Ovary (tissue), 9 donors: ENCODE results near the gene C6orf132. TPM values are rescaled to one million over a fixed set of nuclear protein-coding genes. Genes with fewer than 3 reads are reported as not detected.

Source experiments
- DNase-seq, 5 donors: peaks; one replicate each; pipeline ENCODE4 v3.0.0-alpha.2; 2019 to 2020
- H3K27ac ChIP-seq, 2 donors: fragments of 200-600 bp; one replicate each; pipeline versions ENCODE4 v1.5.1 to v1.8.0; 2019 to 2022
- H3K27me3 ChIP-seq: fragments of 200-600 bp; one replicate; pipeline ENCODE4 v1.8.0; 2022
- H3K36me3 ChIP-seq: fragments of 200-600 bp; sonication (generic); one replicate; pipeline ENCODE4 v1.5.1; 2019
- H3K4me1 ChIP-seq: one replicate; pipeline ENCODE4 v1.8.1; 2013; ENCODE audit warnings: mild to moderate bottlenecking, moderate library complexity; ENCODE audit not compliant: insufficient read depth
- H3K4me3 ChIP-seq: fragments of 200-600 bp; sonication (generic); one replicate; pipeline ENCODE4 v1.5.1; 2017
- H3K9me3 ChIP-seq, 2 donors: fragments of 200-600 bp in 1 of 2; sonication (generic) in 1 of 2; one replicate each; pipeline versions ENCODE4 v1.5.1 to v1.8.1; 2013 to 2019; ENCODE audit warnings: mild to moderate bottlenecking in 1 of 2, moderate library complexity in 1 of 2
- CTCF ChIP-seq, 3 donors: fragments of 450-650 bp in 2 of 3; fragments of 200-600 bp in 1 of 3; IDR thresholded peaks; one replicate each; pipeline versions ENCODE4 v1.5.1 to v1.8.0; 2016 to 2022; ENCODE audit warnings: antibody characterized with exemption in 3 of 3, mild to moderate bottlenecking in 1 of 3
- EP300 ChIP-seq: sonication (generic); formaldehyde crosslinking; IDR thresholded peaks from one replicate; pipeline ENCODE4 v1.6.1; 2017; ENCODE audit warnings: antibody characterized with exemption
- POLR2A ChIP-seq: fragments of 450-650 bp; IDR thresholded peaks from one replicate; pipeline ENCODE4 v1.6.1; 2017; ENCODE audit warnings: antibody characterized with exemption, mild to moderate bottlenecking, moderate library complexity
- WGBS, 3 donors: extraction: QIAGEN DNeasy Blood & Tissue Kit in 1 of 3; methylation state at CpG; one replicate each; pipeline versions ENCODE4 v1.1.5 to v1.1.7; 2013 to 2017; 5-methylcytosine and 5-hydroxymethylcytosine counted together
- intact Hi-C, 4 donors: fragments of 100-400 bp; cut with DNase I; formaldehyde crosslinking; loops; one replicate each; pipeline versions ENCODE4 v1.11.0 to v1.15.1; 2022 to 2023
- polyA plus RNA-seq, 2 donors: library from polyadenylated mRNA; stranded (reverse); fragments of 200-250 nt in 1 of 2; fragments of 350-450 nt in 1 of 2; fragmentation: Illumina TruSeq in 1 of 2; extraction: RNeasy Lipid Tissue Mini Kit (QIAGEN cat#74804) in 1 of 2; gene quantifications; one replicate each; pipeline ENCODE4 v1.2.3, GENCODE V29; 2013 to 2014
- total RNA-seq, 7 donors: library from RNA; depleted of rRNA in 2 of 7; stranded (reverse); fragments of >200 nt in 2 of 7; fragmentation: NEBNext Ultra II Directional in 3 of 7; extraction: Animal tissue kit (Norgen Biotek cat#: 25700) in 3 of 7; gene quantifications; one replicate each; pipeline versions ENCODE4 v1.1.0 to v1.2.4, GENCODE V29; 2016 to 2023
- donor health status: DM: no; HTN: no; CAD: no; lungs with moderate emphysema.
- donor health status: DM: no; HTN: no; CAD: no.
- donor health status: Bipolar disorder and iron deficiency.
- donor health status: DM: yes; HTN: yes; CAD: no.
- donor health status: DM: no; HTN: no; CAD: no.
- donor health status: DM: yes; HTN: yes; CAD: no.

The C6orf132 gene
- total and polyA plus RNA-seq, 9 donors: 0.05 to 14.1 (median 1.1) TPM

GRCh38 chr6:42104804-42105125 is 37.7 kb downstream of the C6orf132 start:
- intact Hi-C loops: no loop called here
- TF ChIP-seq POLR2A: no peak
- no peak for TF ChIP-seq EP300
- no peak for TF ChIP-seq CTCF (IDR thresholded peaks at IDR 0.05)
- Histone ChIP-seq H3K27ac (no peak overlapping the region), H3K9me3 (no peaks in the 10 kb centered on the region), H3K4me3 (peak overlapping the region; percentile 30), H3K4me1 (no peaks in the 10 kb centered on the region), H3K36me3 (no peaks in the 10 kb centered on the region), H3K27me3 (no peaks in the 10 kb centered on the region)
- WGBS, 3 donors: 24 to 26% (median 26%) methylated on average over 14 to 16 of the region's 16 CpGs
- no peak for DNase-seq

DNA sequence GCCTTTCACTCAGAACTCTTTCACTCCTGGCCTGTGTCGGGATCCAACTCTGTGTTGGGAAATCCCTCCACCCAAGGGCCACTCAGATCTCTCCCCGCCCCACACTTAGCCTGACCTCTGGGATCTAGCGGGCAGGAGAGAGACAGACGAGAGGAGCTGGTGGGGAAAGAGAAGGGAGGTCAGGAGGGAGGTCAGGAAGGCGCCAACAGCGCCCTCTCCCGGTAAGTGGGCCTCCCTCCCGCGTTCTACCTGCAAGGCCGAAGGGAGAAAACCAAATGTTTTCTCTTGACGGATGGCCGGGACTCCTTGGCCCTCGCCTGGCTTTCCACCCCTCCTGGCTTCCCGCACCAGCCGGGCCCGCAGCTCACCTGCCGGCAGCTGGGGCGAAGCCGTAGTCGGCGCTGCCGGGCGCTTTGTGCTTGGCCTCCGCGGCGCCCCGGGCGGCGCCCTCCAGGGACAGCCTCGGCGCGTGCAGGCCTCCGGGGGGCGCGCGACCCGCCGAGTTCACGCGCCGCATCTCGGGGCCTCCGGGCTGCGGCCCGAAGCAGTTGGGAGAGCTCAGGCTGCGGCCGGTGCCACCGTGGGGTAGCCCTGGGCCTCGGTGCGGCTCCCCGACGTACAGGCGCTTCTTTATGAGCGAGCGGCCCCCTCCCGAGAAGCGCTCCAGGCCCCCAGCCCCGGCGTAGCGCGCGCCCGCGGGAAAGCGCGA is 38.2 kb downstream of the C6orf132 start:
- TF ChIP-seq CTCF (IDR thresholded peaks at IDR 0.05): peak in 1 of 3 donors; percentile 52
- TF ChIP-seq EP300: no peak
- TF ChIP-seq POLR2A: no peak
- no peaks in the 10 kb centered on the region for H3K4me1 ChIP-seq
- intact Hi-C loops: no loop called here
- H3K9me3 ChIP-seq: no peaks in the 10 kb centered on the region
- H3K27ac ChIP-seq: no peak overlapping the region
- no peaks in the 10 kb centered on the region for H3K36me3 ChIP-seq
- H3K4me3 ChIP-seq: peak overlapping the region; percentile 30
- 6 to 9% (median 8%) methylated on average over 34 to 66 of the region's 66 CpGs for WGBS, 3 donors
- peak; percentile 33 to 70 (median 56) for DNase-seq
- H3K27me3 ChIP-seq: no peaks in the 10 kb centered on the region

DNA sequence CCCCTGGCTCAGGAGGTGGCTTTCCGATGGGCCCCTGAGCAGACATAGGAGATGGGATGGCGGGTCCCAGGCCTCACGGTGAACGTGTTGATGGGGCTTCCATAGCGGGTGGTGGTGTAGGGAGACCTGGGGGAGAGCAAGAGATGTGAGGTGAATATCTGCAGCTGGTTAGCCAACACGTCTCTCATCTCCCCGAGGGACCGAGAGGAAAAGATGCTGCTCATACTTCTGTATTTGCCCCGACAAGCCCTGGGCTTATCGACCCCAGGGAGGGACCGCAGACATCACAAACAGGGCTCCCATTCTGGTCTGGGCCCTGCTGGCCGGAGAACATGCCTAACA is 38.7 kb downstream of the C6orf132 start:
- Histone ChIP-seq H3K9me3 (no peaks in the 10 kb centered on the region), H3K27me3 (no peaks in the 10 kb centered on the region), H3K4me1 (no peaks in the 10 kb centered on the region), H3K36me3 (no peaks in the 10 kb centered on the region), H3K27ac (no peak overlapping the region), H3K4me3 (no peak overlapping the region)
- 84 to 94% (median 93%) methylated on average over 12 of the region's 12 CpGs for WGBS, 3 donors
- intact Hi-C loops: no loop called here
- no peak for DNase-seq
- TF ChIP-seq EP300 (no peak), POLR2A (no peak), CTCF (IDR thresholded peaks at IDR 0.05) (no peak)

- no peak overlapping the region for H3K27ac ChIP-seq
- WGBS, 3 donors: 94 to 95% (median 94%) methylated on average over 7 of the region's 7 CpGs
- intact Hi-C loops: no loop called here
These were observed 39.2 kb downstream of the C6orf132 start for GRCh38 chr6:42103216-42103615.

More at GRCh38 chr6:42103216-42103615, 39.2 kb downstream of the C6orf132 start:
- no peaks in the 10 kb centered on the region for H3K4me1 ChIP-seq
- H3K27me3 ChIP-seq: no peaks in the 10 kb centered on the region
- H3K4me3 ChIP-seq: no peak overlapping the region
- TF ChIP-seq EP300: no peak
- TF ChIP-seq POLR2A: no peak
- no peak for TF ChIP-seq CTCF (IDR thresholded peaks at IDR 0.05)
- H3K9me3 ChIP-seq: no peaks in the 10 kb centered on the region
- no peaks in the 10 kb centered on the region for H3K36me3 ChIP-seq
- no peak for DNase-seq
